ENCODE results near the gene BCL2L2. TPM values are rescaled to one million over a fixed set of nuclear protein-coding genes. Genes with fewer than 3 reads are reported as not detected.

The BCL2L2 gene
- total and polyA plus RNA-seq, 10 of the 15 experiments (the other 5 are each of a cell fraction or from before 2014, with no cell fraction given): 1.4 to 14.7 (median 7.1) TPM

GRCh38 chr14:23347406-23348296 lies 41.0 kb downstream of the BCL2L2 start:
- H3K4me1 ChIP-seq (ENCODE audit: control insufficient read depth, insufficient read depth, low read length): no peaks in the 10 kb centered on the region
- no peak for DNase-seq (ENCODE audit: low read depth, low spot score)
- ChIA-PET SMC1A (ENCODE audit: uncharacterized antibody, unreplicated experiment) (no interaction called here), POLR2A (no interaction called here), RAD21 (ENCODE audit: unreplicated experiment) (no interaction called here), CTCF (no interaction called here)
- FAIRE-seq: no peak
- H3K4me3 ChIP-seq: no peak overlapping the region
- no TSS peak for BruUV-seq (replicated peaks)
- H3K79me2 ChIP-seq (ENCODE audit: control insufficient read depth, insufficient read depth, low read length): no peaks in the 10 kb centered on the region
- H3K36me3 ChIP-seq (ENCODE audit: control insufficient read depth in 2 of 2, insufficient read depth in 2 of 2, low read length in 1 of 2): no peaks in the 10 kb centered on the region
- no peak for ATAC-seq
- intact Hi-C loops (cut with micrococcal nuclease; ENCODE audit: unreplicated experiment) (no loop called here), in situ Hi-C loops (cut with MboI) (no loop called here)
- TF ChIP-seq HDGF (IDR thresholded peaks at IDR 0.05) (no peak), NFYA (IDR thresholded peaks at IDR 0.05; ENCODE audit: borderline replicate concordance, low read depth, low read length) (no peak), SKIL (IDR thresholded peaks at IDR 0.05; ENCODE audit: low read depth, poor library complexity, severe bottlenecking) (no peak), MLLT1 (IDR thresholded peaks at IDR 0.05) (no peak), IRF3 (IDR thresholded peaks at IDR 0.05) (no peak), SUPT20H (IDR thresholded peaks at IDR 0.05; ENCODE audit: borderline replicate concordance, control insufficient read depth, low read depth, low read length) (no peak), ZNF384 (IDR thresholded peaks at IDR 0.05; ENCODE audit: borderline replicate concordance, low read depth, low read length) (no peak), KLF5 (IDR thresholded peaks at IDR 0.05; ENCODE audit: partially characterized antibody) (no peak), ZNF622 (IDR thresholded peaks at IDR 0.05) (no peak), ELK1 (IDR thresholded peaks at IDR 0.05; ENCODE audit: low read depth, low read length) (no peak), FOXK2 (IDR thresholded peaks at IDR 0.05) (no peak), RAD21 (IDR thresholded peaks at IDR 0.05; ENCODE audit: insufficient read depth, low read depth, low read length) (no peak)
- whole genome bisulfite sequencing (ENCODE audit: insufficient coverage, insufficient replicate concordance, low lambda C conversion rate, missing lambda C conversion rate): 74% methylated on average over 19 of the region's 19 CpGs
- no peak overlapping the region for H3K4me2 ChIP-seq (ENCODE audit: control insufficient read depth, insufficient read depth)
- no peak overlapping the region for H3K27ac ChIP-seq (ENCODE audit: control insufficient read depth, insufficient read depth)
- peaks cover 4 to 9% of the 10 kb centered on the region in 2 experiments for H3K27me3 ChIP-seq (replicated peaks in 1 of 2; ENCODE audit: control insufficient read depth in 2 of 2, insufficient read depth in 2 of 2, low read length in 1 of 2)
- no peak overlapping the region for H3K9ac ChIP-seq (ENCODE audit: control insufficient read depth, insufficient read depth, low read length)
- no peak overlapping the region for H2AFZ ChIP-seq (ENCODE audit: control insufficient read depth, low read depth, low read length)
- H3K9me3 ChIP-seq (replicated peaks; ENCODE audit: control insufficient read depth, insufficient read depth, low read length): no peaks in the 10 kb centered on the region
- H4K20me1 ChIP-seq (ENCODE audit: control insufficient read depth, insufficient read depth): no peaks in the 10 kb centered on the region

All from GM12878 (cell line).